WTC11 (cell line): ENCODE measurements around the gene VPS8. TPM values are rescaled to one million over a fixed set of nuclear protein-coding genes. Genes with fewer than 3 reads are reported as not detected.

Experiments
- ATAC-seq: fragments of 200-7000 bp; cut with Tn5 transposase; 2 replicates; pipeline ENCODE4 v1.10.0; 2021; ENCODE audit warnings: mild to moderate bottlenecking, moderate library complexity
- CTCF ChIA-PET: fragments of 300-600 bp; sonication (Branson Sonifier 250); formaldehyde crosslinking; loops from one replicate; lab custom pipeline; 2021; ENCODE audit warnings: antibody characterized with exemption; lab: Charles Lee
- POLR2A ChIA-PET: fragments of 350-600 bp; sonication (Branson Sonifier 250); formaldehyde crosslinking; loops from one replicate; lab custom pipeline; 2021; ENCODE audit warnings: antibody characterized with exemption; lab: Charles Lee
- DNase-seq: peaks from one replicate; pipeline ENCODE4 v3.0.0; 2021; ENCODE audit warnings: low spot score
- H3K27ac Mint-ChIP-seq: 2 replicates; pipeline ENCODE4 v1.8.0; 2021; ENCODE audit warnings: mixed read lengths
- H3K27me3 Mint-ChIP-seq: 2 replicates; pipeline ENCODE4 v1.8.0; 2021; ENCODE audit warnings: low read depth, mild to moderate bottlenecking, moderate library complexity, mixed read lengths
- H3K36me3 Mint-ChIP-seq: 2 replicates; pipeline ENCODE4 v1.8.0; 2021; ENCODE audit warnings: mixed read lengths
- H3K4me1 Mint-ChIP-seq: 2 replicates; pipeline ENCODE4 v1.8.0; 2022; ENCODE audit warnings: mixed read lengths
- H3K4me3 Mint-ChIP-seq: 2 replicates; pipeline ENCODE4 v1.8.0; 2021; ENCODE audit warnings: mild to moderate bottlenecking, moderate library complexity, mixed read lengths
- H3K9me3 Mint-ChIP-seq: 2 replicates; pipeline ENCODE4 v1.8.0; 2021; ENCODE audit warnings: mixed read lengths
- CBFB ChIP-seq: sonication (generic); formaldehyde crosslinking; IDR thresholded peaks from 2 replicates; pipeline ENCODE4 v1.8.1; 2022; ENCODE audit warnings: mild to moderate bottlenecking, low read depth, missing genetic modification reagents
- FOXP1 ChIP-seq: sonication (generic); formaldehyde crosslinking; IDR thresholded peaks from 2 replicates; pipeline ENCODE4 v1.8.0; 2022; ENCODE audit warnings: missing genetic modification reagents, mild to moderate bottlenecking, moderate library complexity, borderline replicate concordance
- GRHL2 ChIP-seq: fragments of 250-450 bp; sonication (Bioruptor Pico); IDR thresholded peaks from 2 replicates; pipeline ENCODE4 v1.8.0; 2022; ENCODE audit warnings: mild to moderate bottlenecking, moderate library complexity; ENCODE audit not compliant: insufficient replicate concordance, severe bottlenecking
- MLX ChIP-seq: sonication (generic); formaldehyde crosslinking; IDR thresholded peaks from 2 replicates; pipeline ENCODE4 v1.8.1; 2023; ENCODE audit warnings: mild to moderate bottlenecking, missing genetic modification reagents, moderate library complexity
- NFE2L1 ChIP-seq: sonication (generic); formaldehyde crosslinking; IDR thresholded peaks from 2 replicates; pipeline ENCODE4 v1.8.1; 2023; ENCODE audit warnings: missing genetic modification reagents
- OVOL2 ChIP-seq: fragments of 250-450 bp; sonication (Bioruptor Pico); IDR thresholded peaks from 2 replicates; pipeline ENCODE4 v1.9.0; 2021; ENCODE audit warnings: mild to moderate bottlenecking, borderline replicate concordance
- PRDM15 ChIP-seq: sonication (generic); formaldehyde crosslinking; IDR thresholded peaks from 2 replicates; pipeline ENCODE4 v1.8.0; 2022; ENCODE audit warnings: missing genetic modification reagents
- SOX15 ChIP-seq: fragments of 250-450 bp; sonication (Bioruptor Pico); IDR thresholded peaks from 2 replicates; pipeline ENCODE4 v1.9.0; 2021; ENCODE audit warnings: mild to moderate bottlenecking
- TCF7 ChIP-seq: sonication (generic); formaldehyde crosslinking; IDR thresholded peaks from 2 replicates; pipeline ENCODE4 v1.8.0; 2022; ENCODE audit warnings: mild to moderate bottlenecking, low read depth, missing genetic modification reagents, moderate library complexity
- USF1 ChIP-seq: sonication (generic); formaldehyde crosslinking; IDR thresholded peaks from 2 replicates; pipeline ENCODE4 v1.8.0; 2022; ENCODE audit warnings: mild to moderate bottlenecking, missing genetic modification reagents
- USF2 ChIP-seq: sonication (generic); formaldehyde crosslinking; IDR thresholded peaks from 2 replicates; pipeline ENCODE4 v1.8.1; 2023; ENCODE audit warnings: mild to moderate bottlenecking, missing genetic modification reagents, moderate library complexity
- ZNF138 ChIP-seq: sonication (generic); formaldehyde crosslinking; conservative IDR thresholded peaks from 2 replicates; pipeline ENCODE4 v1.8.1; 2022; ENCODE audit warnings: mild to moderate bottlenecking, moderate library complexity, missing genetic modification reagents
- ZNF512 ChIP-seq: sonication (generic); formaldehyde crosslinking; IDR thresholded peaks from 2 replicates; pipeline ENCODE4 v1.8.1; 2022; ENCODE audit warnings: missing genetic modification reagents, borderline replicate concordance
- total RNA-seq: library from RNA; stranded (reverse); gene quantifications from 3 replicates; pipeline ENCODE4 v1.2.3, GENCODE V29; 2021

The VPS8 gene
- total RNA-seq, 1 experiment from 2014 or later = 44.9 TPM

GRCh38 chr3:184772667-184773272 is 39.2 kb upstream of the VPS8 start:
- Mint-ChIP-seq H3K27ac (no peak overlapping the region), H3K27me3 (no peaks in the 10 kb centered on the region; the same call in 1 of the 2 replicates), H3K4me1 (peaks cover 31% of the 10 kb centered on the region), H3K4me3 (no peak overlapping the region), H3K36me3 (no peaks in the 10 kb centered on the region), H3K9me3 (no peaks in the 10 kb centered on the region)
- ChIA-PET CTCF (interaction anchor here (0.6 to 1.5 kb wide), 6 partner anchors 11 to 427 kb away, joined by 3 to 4 read pairs (median 3); no protein-coding TSS in a partner anchor), POLR2A (interaction anchor here (0.7 kb wide), 3 partner anchors 36 to 434 kb away, joined by 4 to 6 read pairs (median 5); no protein-coding TSS in a partner anchor)
- ATAC-seq (no peak), DNase-seq (no peak)
- TF ChIP-seq ZNF138 (CRISPR knock-in tag) = no peak
- 0 out of 2 replicates have a peak, but pooled peaks have one; percentile 72 for TF ChIP-seq ZNF512 (CRISPR knock-in tag)

GRCh38 chr3:184773283-184774186 is 38.4 kb upstream of the VPS8 start:
- TF ChIP-seq ZNF512 (CRISPR knock-in tag) (no peak), FOXP1 (CRISPR knock-in tag) (no peak), MLX (CRISPR knock-in tag) (no peak), PRDM15 (CRISPR knock-in tag) (no peak), OVOL2 (CRISPR knock-in tag) (no peak), USF1 (CRISPR knock-in tag) (no peak), TCF7 (CRISPR knock-in tag) (no peak), GRHL2 (CRISPR knock-in tag) (no peak), SOX15 (no peak), CBFB (CRISPR knock-in tag) (no peak), NFE2L1 (CRISPR knock-in tag) (no peak), USF2 (CRISPR knock-in tag) (no peak)

More at GRCh38 chr3:184773283-184774186, 38.4 kb upstream of the VPS8 start:
- Mint-ChIP-seq H3K4me3 (no peak overlapping the region), H3K27ac (no peak overlapping the region), H3K27me3 (no peaks in the 10 kb centered on the region; the same call in 1 of the 2 replicates), H3K9me3 (no peaks in the 10 kb centered on the region), H3K4me1 (peaks cover 34% of the 10 kb centered on the region), H3K36me3 (no peaks in the 10 kb centered on the region)
- ChIA-PET CTCF (interaction anchor here (0.6 to 1.5 kb wide), 9 partner anchors 12 to 428 kb away, joined by 3 to 4 read pairs (median 3); no protein-coding TSS in a partner anchor), POLR2A (interaction anchor here (0.7 kb wide), 2 partner anchors 39 to 435 kb away, joined by 4 to 7 read pairs; no protein-coding TSS in a partner anchor)
- DNase-seq (no peak), ATAC-seq (no peak)
